HEK293 (cell line): Measurements from ENCODE around the gene MYRFL.

Experiments
- BCL11A ChIP-seq: fragments of 450-650 bp; formaldehyde crosslinking; IDR thresholded peaks from 2 replicates; pipeline ENCODE4 v1.5.1; 2016; ENCODE audit warnings: low read depth, missing biosample characterization, missing genetic modification characterization
- BCL11B ChIP-seq: fragments of 450-650 bp; formaldehyde crosslinking; IDR thresholded peaks from 2 replicates; pipeline ENCODE4 v1.5.1; 2016; ENCODE audit warnings: low read depth, missing biosample characterization, missing genetic modification characterization
- FEZF1 ChIP-seq: fragments of 450-650 bp; formaldehyde crosslinking; IDR thresholded peaks from 2 replicates; pipeline ENCODE4 v1.5.1; 2016; ENCODE audit warnings: missing biosample characterization, missing genetic modification characterization
- HOXC10 ChIP-seq: sonication (generic); formaldehyde crosslinking; IDR thresholded peaks from 2 replicates; pipeline ENCODE4 v1.8.1; 2023; ENCODE audit warnings: mild to moderate bottlenecking, missing genetic modification reagents
- IKZF3 ChIP-seq: fragments of 450-650 bp; IDR thresholded peaks from 2 replicates; pipeline ENCODE4 v1.5.0; 2018; ENCODE audit warnings: missing biosample characterization, mild to moderate bottlenecking, missing genetic modification characterization, moderate library complexity
- OSR2 ChIP-seq: fragments of 450-650 bp; formaldehyde crosslinking; IDR thresholded peaks from 2 replicates; pipeline ENCODE4 v1.5.1; 2016; ENCODE audit warnings: missing biosample characterization, missing genetic modification characterization
- PBX3 ChIP-seq: sonication (generic); formaldehyde crosslinking; IDR thresholded peaks from 2 replicates; pipeline ENCODE4 v1.8.1; 2022; ENCODE audit warnings: mild to moderate bottlenecking, moderate library complexity, missing genetic modification reagents
- TCF7L2 ChIP-seq: IDR thresholded peaks from 2 replicates; pipeline ENCODE4 v1.6.1; 2011; ENCODE audit warnings: low read depth, mild to moderate bottlenecking, inconsistent platforms, low read length, moderate library complexity, borderline replicate concordance
- ZBTB17 ChIP-seq: fragments of 450-650 bp; formaldehyde crosslinking; IDR thresholded peaks from 2 replicates; pipeline ENCODE4 v1.5.1; 2016; ENCODE audit warnings: missing biosample characterization, missing genetic modification characterization
- ZBTB21 ChIP-seq: fragments of 450-650 bp; formaldehyde crosslinking; IDR thresholded peaks from 2 replicates; pipeline ENCODE4 v1.5.1; 2017; ENCODE audit warnings: missing biosample characterization, missing genetic modification characterization
- ZBTB44 ChIP-seq: fragments of 450-650 bp; IDR thresholded peaks from 2 replicates; pipeline ENCODE4 v1.5.1; 2018; ENCODE audit warnings: missing biosample characterization, mild to moderate bottlenecking, missing genetic modification characterization
- ZEB2 ChIP-seq: fragments of 450-650 bp; formaldehyde crosslinking; IDR thresholded peaks from 2 replicates; pipeline ENCODE4 v1.5.1; 2016; ENCODE audit warnings: missing biosample characterization, missing genetic modification characterization
- ZFP69B ChIP-seq: fragments of 450-650 bp; formaldehyde crosslinking; IDR thresholded peaks from 2 replicates; pipeline ENCODE4 v1.5.1; 2016; ENCODE audit warnings: missing biosample characterization, missing genetic modification characterization
- ZNF133 ChIP-seq: fragments of 450-650 bp; formaldehyde crosslinking; IDR thresholded peaks from 2 replicates; pipeline ENCODE4 v1.5.1; 2016; ENCODE audit warnings: missing biosample characterization, missing genetic modification characterization
- ZNF2 ChIP-seq: fragments of 450-650 bp; formaldehyde crosslinking; IDR thresholded peaks from 2 replicates; pipeline ENCODE4 v1.5.1; 2016; ENCODE audit warnings: missing biosample characterization, missing genetic modification characterization
- ZNF302 ChIP-seq: fragments of 450-650 bp; formaldehyde crosslinking; IDR thresholded peaks from 2 replicates; pipeline ENCODE4 v1.5.1; 2016; ENCODE audit warnings: missing biosample characterization, missing genetic modification characterization, low read depth
- ZNF324 ChIP-seq: fragments of 450-650 bp; formaldehyde crosslinking; IDR thresholded peaks from 2 replicates; pipeline ENCODE4 v1.5.1; 2016; ENCODE audit warnings: missing biosample characterization, missing genetic modification characterization
- ZNF354C ChIP-seq: fragments of 450-650 bp; formaldehyde crosslinking; IDR thresholded peaks from 2 replicates; pipeline ENCODE4 v1.5.1; 2016; ENCODE audit warnings: missing biosample characterization, missing genetic modification characterization, low read depth, borderline replicate concordance
- ZNF391 ChIP-seq: fragments of 450-650 bp; formaldehyde crosslinking; IDR thresholded peaks from 2 replicates; pipeline ENCODE4 v1.5.1; 2016; ENCODE audit warnings: low read depth, missing biosample characterization, missing genetic modification characterization, borderline replicate concordance
- ZNF416 ChIP-seq: fragments of 450-650 bp; formaldehyde crosslinking; IDR thresholded peaks from 2 replicates; pipeline ENCODE4 v1.5.1; 2016; ENCODE audit warnings: missing biosample characterization, missing genetic modification characterization
- ZNF513 ChIP-seq: fragments of 450-650 bp; IDR thresholded peaks from 2 replicates; pipeline ENCODE4 v1.5.1; 2018; ENCODE audit warnings: missing biosample characterization, missing genetic modification characterization
- ZNF624 ChIP-seq: fragments of 450-650 bp; formaldehyde crosslinking; IDR thresholded peaks from 2 replicates; pipeline ENCODE4 v1.5.1; 2017; ENCODE audit warnings: missing biosample characterization, missing genetic modification characterization
- ZNF654 ChIP-seq: fragments of 450-650 bp; formaldehyde crosslinking; IDR thresholded peaks from 2 replicates; pipeline ENCODE4 v1.5.1; 2016; ENCODE audit warnings: low read depth, missing biosample characterization, missing genetic modification characterization
- ZNF660 ChIP-seq: fragments of 450-650 bp; IDR thresholded peaks from 2 replicates; pipeline ENCODE4 v1.5.1; 2018; ENCODE audit warnings: missing biosample characterization, mild to moderate bottlenecking, missing genetic modification characterization
- ZNF664 ChIP-seq: fragments of 450-650 bp; formaldehyde crosslinking; IDR thresholded peaks from 2 replicates; pipeline ENCODE4 v1.5.1; 2016; ENCODE audit warnings: missing biosample characterization, missing genetic modification characterization
- ZNF768 ChIP-seq: fragments of 450-650 bp; formaldehyde crosslinking; IDR thresholded peaks from 2 replicates; pipeline ENCODE4 v1.5.1; 2018; ENCODE audit warnings: missing biosample characterization, mild to moderate bottlenecking, missing genetic modification characterization
- TF ChIP-seq, protein P1 (sequence below): fragments of 450-650 bp; formaldehyde crosslinking; IDR thresholded peaks from 2 replicates; pipeline ENCODE4 v1.5.0; 2017; ENCODE audit warnings: missing biosample characterization, missing genetic modification characterization, borderline replicate concordance
- TF ChIP-seq, protein P2 (sequence below): fragments of 450-650 bp; formaldehyde crosslinking; IDR thresholded peaks from 2 replicates; pipeline ENCODE4 v1.5.1; 2016; ENCODE audit warnings: missing biosample characterization, missing genetic modification characterization
- TF ChIP-seq, protein P3 (sequence below): fragments of 450-650 bp; formaldehyde crosslinking; conservative IDR thresholded peaks from 2 replicates; pipeline ENCODE4 v1.5.1; 2016; ENCODE audit warnings: low read depth, missing biosample characterization, missing genetic modification characterization

Gene MYRFL

DNA sequence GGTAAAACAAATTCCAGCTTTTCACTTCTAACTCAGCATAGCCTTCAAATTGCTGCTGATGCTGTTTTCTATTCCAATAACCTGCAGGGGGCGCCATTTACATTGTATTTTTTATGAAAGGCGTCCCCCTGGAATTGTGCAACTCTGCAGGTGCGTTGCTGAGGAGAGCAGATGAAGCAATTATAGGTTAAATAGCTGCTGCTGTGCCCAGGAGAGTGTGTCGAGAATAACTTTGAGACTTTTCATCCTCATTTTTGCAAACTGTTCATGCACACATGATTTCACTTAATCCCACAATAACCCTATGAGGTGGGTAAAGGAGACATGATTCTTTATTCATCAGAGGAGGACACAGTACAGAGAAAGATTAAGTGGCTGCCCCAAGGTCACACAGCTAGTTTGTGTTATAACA is 75.7 kb downstream of the MYRFL start (continued):
- TF ChIP-seq, protein P1, sequence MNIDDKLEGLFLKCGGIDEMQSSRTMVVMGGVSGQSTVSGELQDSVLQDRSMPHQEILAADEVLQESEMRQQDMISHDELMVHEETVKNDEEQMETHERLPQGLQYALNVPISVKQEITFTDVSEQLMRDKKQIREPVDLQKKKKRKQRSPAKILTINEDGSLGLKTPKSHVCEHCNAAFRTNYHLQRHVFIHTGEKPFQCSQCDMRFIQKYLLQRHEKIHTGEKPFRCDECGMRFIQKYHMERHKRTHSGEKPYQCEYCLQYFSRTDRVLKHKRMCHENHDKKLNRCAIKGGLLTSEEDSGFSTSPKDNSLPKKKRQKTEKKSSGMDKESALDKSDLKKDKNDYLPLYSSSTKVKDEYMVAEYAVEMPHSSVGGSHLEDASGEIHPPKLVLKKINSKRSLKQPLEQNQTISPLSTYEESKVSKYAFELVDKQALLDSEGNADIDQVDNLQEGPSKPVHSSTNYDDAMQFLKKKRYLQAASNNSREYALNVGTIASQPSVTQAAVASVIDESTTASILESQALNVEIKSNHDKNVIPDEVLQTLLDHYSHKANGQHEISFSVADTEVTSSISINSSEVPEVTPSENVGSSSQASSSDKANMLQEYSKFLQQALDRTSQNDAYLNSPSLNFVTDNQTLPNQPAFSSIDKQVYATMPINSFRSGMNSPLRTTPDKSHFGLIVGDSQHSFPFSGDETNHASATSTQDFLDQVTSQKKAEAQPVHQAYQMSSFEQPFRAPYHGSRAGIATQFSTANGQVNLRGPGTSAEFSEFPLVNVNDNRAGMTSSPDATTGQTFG (tag by site-specific recombination): no peak
- TF ChIP-seq ZBTB21 (tag by site-specific recombination): no peak
- TF ChIP-seq ZBTB44 (tag by site-specific recombination): peak; percentile 15; the same call in 1 of the 2 replicates
- TF ChIP-seq TCF7L2: no peak
- TF ChIP-seq ZNF302: no peak
- peak; percentile 70 for TF ChIP-seq ZEB2 (tag by site-specific recombination)
- TF ChIP-seq PBX3: no peak
- no peak for TF ChIP-seq ZNF391 (tag by site-specific recombination)
- TF ChIP-seq, protein P2, sequence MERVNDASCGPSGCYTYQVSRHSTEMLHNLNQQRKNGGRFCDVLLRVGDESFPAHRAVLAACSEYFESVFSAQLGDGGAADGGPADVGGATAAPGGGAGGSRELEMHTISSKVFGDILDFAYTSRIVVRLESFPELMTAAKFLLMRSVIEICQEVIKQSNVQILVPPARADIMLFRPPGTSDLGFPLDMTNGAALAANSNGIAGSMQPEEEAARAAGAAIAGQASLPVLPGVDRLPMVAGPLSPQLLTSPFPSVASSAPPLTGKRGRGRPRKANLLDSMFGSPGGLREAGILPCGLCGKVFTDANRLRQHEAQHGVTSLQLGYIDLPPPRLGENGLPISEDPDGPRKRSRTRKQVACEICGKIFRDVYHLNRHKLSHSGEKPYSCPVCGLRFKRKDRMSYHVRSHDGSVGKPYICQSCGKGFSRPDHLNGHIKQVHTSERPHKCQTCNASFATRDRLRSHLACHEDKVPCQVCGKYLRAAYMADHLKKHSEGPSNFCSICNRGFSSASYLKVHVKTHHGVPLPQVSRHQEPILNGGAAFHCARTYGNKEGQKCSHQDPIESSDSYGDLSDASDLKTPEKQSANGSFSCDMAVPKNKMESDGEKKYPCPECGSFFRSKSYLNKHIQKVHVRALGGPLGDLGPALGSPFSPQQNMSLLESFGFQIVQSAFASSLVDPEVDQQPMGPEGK (tag by site-specific recombination): no peak
- no peak for TF ChIP-seq BCL11A
- no peak for TF ChIP-seq FEZF1 (tag by site-specific recombination)
- no peak for TF ChIP-seq ZNF354C
- TF ChIP-seq OSR2: no peak
- TF ChIP-seq HOXC10: no peak
- 0 out of 2 replicates have a peak, but pooled peaks have one; percentile 36 for TF ChIP-seq ZNF2 (tag by site-specific recombination)
- TF ChIP-seq ZBTB17 (tag by site-specific recombination): 0 out of 2 replicates have a peak, but pooled peaks have one; percentile 32
- no peak for TF ChIP-seq ZNF324
- TF ChIP-seq ZNF768: no peak
- peak; percentile 79 for TF ChIP-seq ZNF654 (tag by site-specific recombination)
- TF ChIP-seq BCL11B (tag by site-specific recombination): no peak
- TF ChIP-seq, protein P3, sequence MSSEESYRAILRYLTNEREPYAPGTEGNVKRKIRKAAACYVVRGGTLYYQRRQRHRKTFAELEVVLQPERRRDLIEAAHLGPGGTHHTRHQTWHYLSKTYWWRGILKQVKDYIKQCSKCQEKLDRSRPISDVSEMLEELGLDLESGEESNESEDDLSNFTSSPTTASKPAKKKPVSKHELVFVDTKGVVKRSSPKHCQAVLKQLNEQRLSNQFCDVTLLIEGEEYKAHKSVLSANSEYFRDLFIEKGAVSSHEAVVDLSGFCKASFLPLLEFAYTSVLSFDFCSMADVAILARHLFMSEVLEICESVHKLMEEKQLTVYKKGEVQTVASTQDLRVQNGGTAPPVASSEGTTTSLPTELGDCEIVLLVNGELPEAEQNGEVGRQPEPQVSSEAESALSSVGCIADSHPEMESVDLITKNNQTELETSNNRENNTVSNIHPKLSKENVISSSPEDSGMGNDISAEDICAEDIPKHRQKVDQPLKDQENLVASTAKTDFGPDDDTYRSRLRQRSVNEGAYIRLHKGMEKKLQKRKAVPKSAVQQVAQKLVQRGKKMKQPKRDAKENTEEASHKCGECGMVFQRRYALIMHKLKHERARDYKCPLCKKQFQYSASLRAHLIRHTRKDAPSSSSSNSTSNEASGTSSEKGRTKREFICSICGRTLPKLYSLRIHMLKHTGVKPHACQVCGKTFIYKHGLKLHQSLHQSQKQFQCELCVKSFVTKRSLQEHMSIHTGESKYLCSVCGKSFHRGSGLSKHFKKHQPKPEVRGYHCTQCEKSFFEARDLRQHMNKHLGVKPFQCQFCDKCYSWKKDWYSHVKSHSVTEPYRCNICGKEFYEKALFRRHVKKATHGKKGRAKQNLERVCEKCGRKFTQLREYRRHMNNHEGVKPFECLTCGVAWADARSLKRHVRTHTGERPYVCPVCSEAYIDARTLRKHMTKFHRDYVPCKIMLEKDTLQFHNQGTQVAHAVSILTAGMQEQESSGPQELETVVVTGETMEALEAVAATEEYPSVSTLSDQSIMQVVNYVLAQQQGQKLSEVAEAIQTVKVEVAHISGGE (tag by site-specific recombination): no peak
- TF ChIP-seq ZNF133 (tag by site-specific recombination): no peak
- no peak for TF ChIP-seq ZFP69B
- no peak for TF ChIP-seq ZNF624 (tag by site-specific recombination)
- no peak for TF ChIP-seq ZNF416 (tag by site-specific recombination)
- no peak for TF ChIP-seq IKZF3 (tag by site-specific recombination)
- peak; percentile 78; the same call in 1 of the 2 replicates for TF ChIP-seq ZNF660 (tag by site-specific recombination)
- no peak for TF ChIP-seq ZNF664
- no peak for TF ChIP-seq ZNF513 (tag by site-specific recombination)
